Spinal cord (tissue), 10 donors: ENCODE results near the gene RHD. TPM values are rescaled to one million over a fixed set of nuclear protein-coding genes. Genes with fewer than 3 reads are reported as not detected.
"Not testable (repeated sequence)": the region's sequence is repeated elsewhere in the genome, so short reads cannot be mapped to it uniquely, and the experiment has no call there.

Experiments used
- DNase-seq, 6 donors: peaks; one replicate each; pipeline versions ENCODE4 v3.0.0 to v3.0.0-alpha.2; 2013 to 2015; ENCODE audit warnings: low spot score in 6 of 6, low read depth in 4 of 6
- H3K27ac ChIP-seq: one replicate; pipeline ENCODE4 v1.5.1; 2013; ENCODE audit warnings: low read depth, low read length, control low read depth
- H3K27me3 ChIP-seq: one replicate; pipeline ENCODE4 v1.6.1; 2013; ENCODE audit warnings: low read length; ENCODE audit not compliant: control insufficient read depth, insufficient read depth
- H3K36me3 ChIP-seq: one replicate; pipeline ENCODE4 v1.6.1; 2013; ENCODE audit warnings: low read length; ENCODE audit not compliant: control insufficient read depth, insufficient read depth
- H3K4me1 ChIP-seq: one replicate; pipeline ENCODE4 v1.6.1; 2013; ENCODE audit warnings: low read length; ENCODE audit not compliant: control insufficient read depth, insufficient read depth
- H3K4me3 ChIP-seq: one replicate; pipeline ENCODE4 v1.5.1; 2013; ENCODE audit warnings: low read depth, low read length, control low read depth
- H3K9me3 ChIP-seq: one replicate; pipeline ENCODE4 v1.6.1; 2013; ENCODE audit warnings: low read length; ENCODE audit not compliant: control insufficient read depth, insufficient read depth
- WGBS: methylation state at CpG from one replicate; pipeline ENCODE4 v1.1.5; 2013; ENCODE audit warnings: missing lambda C conversion rate; ENCODE audit not compliant: insufficient coverage; 5-methylcytosine and 5-hydroxymethylcytosine counted together
- polyA plus RNA-seq, 2 donors: library from polyadenylated mRNA; unstranded; fragments of 120-200 nt; gene quantifications; one replicate each; pipeline ENCODE4 v1.2.1, GENCODE V29; 2013; ENCODE audit not compliant: insufficient read length in 2 of 2
- total RNA-seq, 2 donors: library from RNA; depleted of rRNA in 1 of 2; stranded (reverse); fragments of 120-200 nt in 1 of 2; fragments of >200 nt in 1 of 2; gene quantifications; one replicate each; pipeline versions ENCODE4 v1.2.3 to v1.2.4, GENCODE V29; 2013 to 2014
- donor health status: healthy.

RHD gene
- total and polyA plus RNA-seq, 4 donors = 0.63 to 3.0 (median 1.3) TPM

- DNase-seq, H3K4me1 ChIP-seq, H3K27ac ChIP-seq, H3K4me3 ChIP-seq, H3K27me3 ChIP-seq, H3K36me3 ChIP-seq, H3K9me3 ChIP-seq: not testable (repeated sequence)
- WGBS = no CpG with 5 or more reads among the region's 8 CpGs
Measured at GRCh38 chr1:25296501-25296900, 24.2 kb downstream of the RHD start.

GRCh38 chr1:25300729-25301128, 28.4 kb downstream of the RHD start:
- not testable (repeated sequence) for H3K4me3 ChIP-seq, H3K4me1 ChIP-seq, H3K36me3 ChIP-seq, DNase-seq, H3K9me3 ChIP-seq, H3K27me3 ChIP-seq, H3K27ac ChIP-seq
- WGBS = 85% methylated on average over 2 of the region's 9 CpGs

GRCh38 chr1:25302330-25302729, 30.0 kb downstream of the RHD start:
- WGBS = no CpG with 5 or more reads among the region's 3 CpGs
- not testable (repeated sequence) for H3K27ac ChIP-seq, H3K4me1 ChIP-seq, DNase-seq, H3K36me3 ChIP-seq, H3K4me3 ChIP-seq, H3K27me3 ChIP-seq, H3K9me3 ChIP-seq

- H3K9me3 ChIP-seq, H3K4me3 ChIP-seq, H3K4me1 ChIP-seq, H3K36me3 ChIP-seq, H3K27ac ChIP-seq, H3K27me3 ChIP-seq, DNase-seq: not testable (repeated sequence)
- WGBS = 100% methylated on average over 1 of the region's 4 CpGs
Measured at GRCh38 chr1:25304936-25305335, 32.6 kb downstream of the RHD start.

- H3K4me1 ChIP-seq, H3K36me3 ChIP-seq, H3K27me3 ChIP-seq, DNase-seq, H3K9me3 ChIP-seq, H3K4me3 ChIP-seq, H3K27ac ChIP-seq: not testable (repeated sequence)
- no CpG with 5 or more reads among the region's 1 CpG for WGBS
Measured at GRCh38 chr1:25308168-25308567, 35.9 kb downstream of the RHD start.

GRCh38 chr1:25309085-25309484, 36.8 kb downstream of the RHD start:
- not testable (repeated sequence) for H3K27ac ChIP-seq, H3K36me3 ChIP-seq, H3K9me3 ChIP-seq, H3K4me3 ChIP-seq, DNase-seq, H3K27me3 ChIP-seq, H3K4me1 ChIP-seq
- WGBS = no CpG with 5 or more reads among the region's 1 CpG

- not testable (repeated sequence) for H3K4me1 ChIP-seq, H3K36me3 ChIP-seq, DNase-seq, H3K4me3 ChIP-seq, H3K27me3 ChIP-seq, H3K27ac ChIP-seq, H3K9me3 ChIP-seq
- no CpG with 5 or more reads among the region's 1 CpG for WGBS
Measured at GRCh38 chr1:25309486-25309885, 37.2 kb downstream of the RHD start.

GRCh38 chr1:25312806-25313470, 40.6 kb downstream of the RHD start:
- not testable (repeated sequence) for H3K9me3 ChIP-seq, H3K36me3 ChIP-seq, H3K27ac ChIP-seq, DNase-seq, H3K4me1 ChIP-seq, H3K27me3 ChIP-seq, H3K4me3 ChIP-seq

- not testable (repeated sequence) for H3K4me1 ChIP-seq, H3K27ac ChIP-seq, H3K9me3 ChIP-seq, H3K36me3 ChIP-seq, H3K27me3 ChIP-seq, H3K4me3 ChIP-seq
- DNase-seq = peak in 1 of 6 donors; percentile 7
- WGBS = 100% methylated on average over 2 of the region's 9 CpGs
Measured at GRCh38 chr1:25320314-25320938, 48.1 kb downstream of the RHD start.

- not testable (repeated sequence) for H3K4me1 ChIP-seq, DNase-seq, H3K4me3 ChIP-seq, H3K27ac ChIP-seq, H3K36me3 ChIP-seq, H3K9me3 ChIP-seq, H3K27me3 ChIP-seq
- WGBS = no CpG with 5 or more reads among the region's 9 CpGs
Measured at GRCh38 chr1:25322127-25322526, 49.8 kb downstream of the RHD start.
